Uterus (tissue), 2 donors: Measurements from ENCODE around the gene MSI2.

Experiments used
- POLR2A ChIP-seq, 2 donors: fragments of 450-650 bp; IDR thresholded peaks; one replicate each; pipeline ENCODE4 v1.6.1; 2016; ENCODE audit warnings: antibody characterized with exemption in 2 of 2, mild to moderate bottlenecking in 1 of 2, moderate library complexity in 1 of 2
- TF ChIP-seq, protein P1 (sequence below), 4 experiments: fragments of 200-600 bp in 2 of 4; fragments of 450-650 bp in 2 of 4; sonication (generic) in 2 of 4; IDR thresholded peaks; one replicate each; pipeline ENCODE4 v1.5.1; 2016 to 2019; ENCODE audit warnings: antibody characterized with exemption in 4 of 4, mild to moderate bottlenecking in 2 of 4, moderate library complexity in 1 of 4

DNA sequence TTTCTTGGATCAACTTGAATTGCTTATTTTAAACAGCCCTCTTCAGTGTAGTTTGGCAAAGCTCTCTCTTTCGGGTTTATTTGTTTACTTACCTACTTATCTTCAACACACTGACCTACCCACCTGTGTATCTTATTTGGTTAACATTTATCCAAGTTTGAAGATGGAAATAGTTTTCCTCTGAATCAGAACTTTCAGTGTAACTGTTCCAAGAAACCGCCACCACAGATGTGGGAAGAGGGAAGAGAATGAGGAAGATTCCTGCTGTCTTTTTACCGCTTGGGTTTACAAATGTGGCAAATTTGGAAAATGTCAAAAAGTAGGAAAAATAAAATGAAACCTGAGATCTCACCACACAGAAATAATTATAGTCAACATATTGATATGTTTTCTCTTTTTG is 115.8 kb downstream of the MSI2 start:
- TF ChIP-seq, protein P1, sequence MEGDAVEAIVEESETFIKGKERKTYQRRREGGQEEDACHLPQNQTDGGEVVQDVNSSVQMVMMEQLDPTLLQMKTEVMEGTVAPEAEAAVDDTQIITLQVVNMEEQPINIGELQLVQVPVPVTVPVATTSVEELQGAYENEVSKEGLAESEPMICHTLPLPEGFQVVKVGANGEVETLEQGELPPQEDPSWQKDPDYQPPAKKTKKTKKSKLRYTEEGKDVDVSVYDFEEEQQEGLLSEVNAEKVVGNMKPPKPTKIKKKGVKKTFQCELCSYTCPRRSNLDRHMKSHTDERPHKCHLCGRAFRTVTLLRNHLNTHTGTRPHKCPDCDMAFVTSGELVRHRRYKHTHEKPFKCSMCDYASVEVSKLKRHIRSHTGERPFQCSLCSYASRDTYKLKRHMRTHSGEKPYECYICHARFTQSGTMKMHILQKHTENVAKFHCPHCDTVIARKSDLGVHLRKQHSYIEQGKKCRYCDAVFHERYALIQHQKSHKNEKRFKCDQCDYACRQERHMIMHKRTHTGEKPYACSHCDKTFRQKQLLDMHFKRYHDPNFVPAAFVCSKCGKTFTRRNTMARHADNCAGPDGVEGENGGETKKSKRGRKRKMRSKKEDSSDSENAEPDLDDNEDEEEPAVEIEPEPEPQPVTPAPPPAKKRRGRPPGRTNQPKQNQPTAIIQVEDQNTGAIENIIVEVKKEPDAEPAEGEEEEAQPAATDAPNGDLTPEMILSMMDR (IDR thresholded peaks at IDR 0.05): no peak
- no peak for TF ChIP-seq POLR2A (IDR thresholded peaks at IDR 0.05)
